H1 (cell line): ENCODE results near the gene MEGF9. TPM values are rescaled to one million over a fixed set of nuclear protein-coding genes. Genes with fewer than 3 reads are reported as not detected.

Experiments
- CTCF ChIA-PET: fragments of 300-600 bp; sonication (Branson Sonifier 250); formaldehyde crosslinking; loops from one replicate; lab custom pipeline; 2021; ENCODE audit not compliant: partially characterized antibody; lab: Charles Lee
- POLR2A ChIA-PET: fragments of 300-600 bp; sonication (Branson Sonifier 250); formaldehyde crosslinking; loops from one replicate; lab custom pipeline; 2021; ENCODE audit warnings: inconsistent platforms; ENCODE audit not compliant: partially characterized antibody; lab: Charles Lee
- DNase-seq, 2 experiments: peaks; one replicate each; pipeline versions ENCODE4 v3.0.0 to v3.0.0-alpha.2; 2010 to 2022; ENCODE audit warnings: low spot score in 2 of 2, low read depth in 1 of 2, mixed read lengths in 1 of 2
- FAIRE-seq: peaks from 2 replicates; lab custom pipeline; 2011; peaks lifted over from hg19 to GRCh38; lab: Jason Lieb, UNC
- H2AFZ ChIP-seq: 2 replicates; pipeline ENCODE4 v1.8.1; 2012; ENCODE audit warnings: low read length, inconsistent platforms
- H2AK5ac ChIP-seq: 2 replicates; pipeline ENCODE4 v1.6.1; 2013; ENCODE audit warnings: low read depth, low read length
- H2BK120ac ChIP-seq: replicated peaks from 2 replicates; pipeline ENCODE3; 2013; ENCODE audit warnings: low read depth, low read length, inconsistent platforms
- H2BK12ac ChIP-seq: 2 replicates; pipeline ENCODE4 v1.6.1; 2013; ENCODE audit warnings: low read depth, low read length
- H2BK15ac ChIP-seq: 2 replicates; pipeline ENCODE4 v1.6.1; 2013; ENCODE audit warnings: low read length
- H2BK20ac ChIP-seq: 2 replicates; pipeline ENCODE4 v1.6.1; 2013; ENCODE audit warnings: low read length
- H2BK5ac ChIP-seq: 2 replicates; pipeline ENCODE4 v1.6.1; 2013; ENCODE audit warnings: low read depth, low read length
- H3K14ac ChIP-seq: 2 replicates; pipeline ENCODE4 v1.6.1; 2013; ENCODE audit warnings: inconsistent platforms; ENCODE audit not compliant: insufficient read length
- H3K18ac ChIP-seq: 2 replicates; pipeline ENCODE4 v1.6.1; 2013; ENCODE audit warnings: low read length; ENCODE audit errors: extremely low read depth
- H3K23ac ChIP-seq: 2 replicates; pipeline ENCODE4 v1.6.1; 2013; ENCODE audit warnings: inconsistent platforms; ENCODE audit not compliant: insufficient read length
- H3K23me2 ChIP-seq: 2 replicates; pipeline ENCODE4 v1.6.1; 2013; ENCODE audit warnings: low read depth, low read length
- H3K27ac ChIP-seq: 2 replicates; pipeline ENCODE4 v1.6.1; 2011; ENCODE audit warnings: low read depth, low read length, inconsistent platforms
- H3K27me3 ChIP-seq, 4 experiments: replicated peaks in 1 of 4; 1 replicate in 1 of 4; 2 replicates in 3 of 4; pipeline versions ENCODE4 v1.6.1 to v1.8.1; 2011 to 2013; ENCODE audit warnings: low read length in 3 of 4, mild to moderate bottlenecking in 3 of 4, inconsistent platforms in 2 of 4, mixed read lengths in 2 of 4, moderate library complexity in 1 of 4; ENCODE audit not compliant: control insufficient read depth in 3 of 4, insufficient read depth in 3 of 4; ENCODE audit errors: extremely low read depth in 1 of 4
- H3K36me3 ChIP-seq, 4 experiments: 2 replicates each; pipeline versions ENCODE4 v1.6.1 to v1.8.1; 2011 to 2013; ENCODE audit warnings: mild to moderate bottlenecking in 4 of 4, low read length in 3 of 4, moderate library complexity in 2 of 4, control low read depth in 1 of 4, inconsistent platforms in 1 of 4; ENCODE audit not compliant: insufficient read depth in 4 of 4, control insufficient read depth in 2 of 4
- H3K4ac ChIP-seq: replicated peaks from 2 replicates; pipeline ENCODE3; 2013; ENCODE audit warnings: low read length, low read depth, mixed read lengths, inconsistent platforms; ENCODE audit not compliant: insufficient read length
- H3K4me1 ChIP-seq, 4 experiments: replicated peaks in 1 of 4; 1 replicate in 1 of 4; 2 replicates in 3 of 4; pipeline versions ENCODE4 v1.6.1 to v1.8.1; 2011 to 2013; ENCODE audit warnings: low read length in 3 of 4, inconsistent platforms in 2 of 4, mixed read lengths in 1 of 4; ENCODE audit not compliant: insufficient read depth in 4 of 4, control insufficient read depth in 3 of 4
- H3K4me2 ChIP-seq, 2 experiments: 2 replicates each; pipeline versions ENCODE4 v1.6.1 to v1.8.1; 2011 to 2013; ENCODE audit warnings: low read depth in 2 of 2, low read length in 2 of 2, control low read depth in 1 of 2, inconsistent platforms in 1 of 2, mild to moderate bottlenecking in 1 of 2; ENCODE audit not compliant: insufficient read depth in 1 of 2
- H3K4me3 ChIP-seq, 4 experiments: fragments of 200-600, 300-600 bp in 1 of 4; sonication (generic), shearing (Covaris generic), sonication (Bioruptor Twin) in 1 of 4; 2 replicates each; pipeline versions ENCODE4 v1.5.1 to v1.8.1; 2011 to 2016; ENCODE audit warnings: low read length in 4 of 4, low read depth in 3 of 4, control low read depth in 2 of 4, inconsistent platforms in 2 of 4, mild to moderate bottlenecking in 2 of 4, mixed read lengths in 1 of 4, moderate library complexity in 1 of 4; ENCODE audit not compliant: insufficient read depth in 2 of 4; ENCODE audit errors: extremely low read depth in 1 of 4
- H3K56ac ChIP-seq: replicated peaks from 2 replicates; pipeline ENCODE3; 2013; ENCODE audit warnings: low read depth, mild to moderate bottlenecking, mixed read lengths, low read length, inconsistent platforms; ENCODE audit not compliant: insufficient read length
- H3K79me1 ChIP-seq: 2 replicates; pipeline ENCODE4 v1.6.1; 2013; ENCODE audit warnings: low read depth, low read length, control low read depth
- H3K79me2 ChIP-seq, 2 experiments: 2 replicates each; pipeline versions ENCODE4 v1.6.1 to v1.8.1; 2012 to 2013; ENCODE audit warnings: low read length in 2 of 2, mild to moderate bottlenecking in 2 of 2, inconsistent platforms in 1 of 2; ENCODE audit not compliant: insufficient read depth in 2 of 2, control insufficient read depth in 1 of 2
- H3K9ac ChIP-seq, 4 experiments: replicated peaks in 1 of 4; 1 replicate in 1 of 4; 2 replicates in 3 of 4; pipeline versions ENCODE4 v1.6.1 to v1.8.1; 2011 to 2013; ENCODE audit warnings: low read depth in 3 of 4, low read length in 3 of 4, control low read depth in 2 of 4, mild to moderate bottlenecking in 2 of 4, moderate library complexity in 2 of 4, inconsistent platforms in 1 of 4; ENCODE audit errors: extremely low read depth in 1 of 4
- H3K9me3 ChIP-seq, 2 experiments: 2 replicates each; pipeline versions ENCODE4 v1.6.1 to v1.8.1; 2012 to 2013; ENCODE audit warnings: mild to moderate bottlenecking in 2 of 2, moderate library complexity in 2 of 2, control low read depth in 1 of 2, inconsistent platforms in 1 of 2, low read depth in 1 of 2, low read length in 1 of 2, mixed read lengths in 1 of 2; ENCODE audit not compliant: insufficient read depth in 2 of 2
- H4K20me1 ChIP-seq, 2 experiments: replicated peaks in 1 of 2; 2 replicates each; pipeline versions ENCODE3 to v1.8.1; 2011 to 2013; ENCODE audit warnings: inconsistent platforms in 2 of 2, low read length in 2 of 2, mild to moderate bottlenecking in 1 of 2; ENCODE audit not compliant: insufficient read depth in 2 of 2, control insufficient read depth in 1 of 2
- H4K5ac ChIP-seq: 2 replicates; pipeline ENCODE4 v1.6.1; 2013; ENCODE audit warnings: low read length, low read depth, mixed read lengths, inconsistent platforms; ENCODE audit not compliant: insufficient read length
- H4K8ac ChIP-seq: 2 replicates; pipeline ENCODE4 v1.8.0; 2013; ENCODE audit warnings: mild to moderate bottlenecking, moderate library complexity, low read length, inconsistent platforms; ENCODE audit not compliant: insufficient read depth; ENCODE audit errors: extremely low read depth
- H4K91ac ChIP-seq: replicated peaks from 2 replicates; pipeline ENCODE3; 2013; ENCODE audit warnings: low read length, mixed read lengths, inconsistent platforms; ENCODE audit not compliant: insufficient read length
- BACH1 ChIP-seq: IDR thresholded peaks from 2 replicates; pipeline ENCODE4 v1.6.1; 2012; ENCODE audit warnings: low read length, improper control_type of control experiment
- BCL11A ChIP-seq, 2 experiments: IDR thresholded peaks; one replicate each; pipeline ENCODE4 v1.6.1; 2011; ENCODE audit warnings: low read depth in 2 of 2, low read length in 2 of 2, mild to moderate bottlenecking in 2 of 2
- CBX8 ChIP-seq: fragments of 300-800, 300-1000 bp; sonication (generic); IDR thresholded peaks from 2 replicates; pipeline ENCODE4 v1.7.1; 2016; ENCODE audit warnings: low read depth, low read length, borderline replicate concordance
- CHD1 ChIP-seq: IDR thresholded peaks from 2 replicates; pipeline ENCODE4 v1.6.1; 2012; ENCODE audit warnings: low read depth, low read length, improper control_type of control experiment
- GABPA ChIP-seq: IDR thresholded peaks from 2 replicates; pipeline ENCODE4 v1.6.1; 2011; ENCODE audit warnings: mild to moderate bottlenecking, low read length, moderate library complexity, borderline replicate concordance; ENCODE audit not compliant: insufficient read depth
- GTF2F1 ChIP-seq: IDR thresholded peaks from 2 replicates; pipeline ENCODE4 v1.6.1; 2012; ENCODE audit warnings: low read depth, low read length, improper control_type of control experiment, borderline replicate concordance
- HDAC2 ChIP-seq, 2 experiments: fragments of 300-600 bp in 1 of 2; sonication (generic) in 1 of 2; IDR thresholded peaks; 2 replicates each; pipeline ENCODE4 v1.6.1; 2011 to 2012; ENCODE audit warnings: low read depth in 2 of 2, low read length in 2 of 2, mild to moderate bottlenecking in 2 of 2, moderate library complexity in 2 of 2, borderline replicate concordance in 1 of 2, inconsistent platforms in 1 of 2
- JUND ChIP-seq: IDR thresholded peaks from 2 replicates; pipeline ENCODE4 v1.6.1; 2011; ENCODE audit warnings: mild to moderate bottlenecking, improper control_type of control experiment, low read length
- MAFK ChIP-seq: IDR thresholded peaks from 2 replicates; pipeline ENCODE4 v1.6.1; 2012; ENCODE audit warnings: low read depth, mild to moderate bottlenecking, improper control_type of control experiment, low read length
- RBBP5 ChIP-seq: IDR thresholded peaks from 2 replicates; pipeline ENCODE4 v1.7.1; 2012; ENCODE audit warnings: low read depth, mild to moderate bottlenecking, inconsistent platforms, low read length, moderate library complexity, borderline replicate concordance
- SAP30 ChIP-seq: fragments of 300-600 bp; sonication (generic); IDR thresholded peaks from 2 replicates; pipeline ENCODE4 v1.7.1; 2012; ENCODE audit warnings: low read length, moderate library complexity, mild to moderate bottlenecking, inconsistent platforms; ENCODE audit not compliant: insufficient read depth, insufficient replicate concordance
- SIX5 ChIP-seq: IDR thresholded peaks from 2 replicates; pipeline ENCODE4 v1.6.1; 2011; ENCODE audit warnings: mild to moderate bottlenecking, low read depth, low read length
- SP1 ChIP-seq: IDR thresholded peaks from 2 replicates; pipeline ENCODE4 v1.6.1; 2011; ENCODE audit warnings: low read depth, low read length
- polyA plus RNA-seq, 7 experiments: library from polyadenylated mRNA; depleted of rRNA in 3 of 7; stranded (reverse) in 5 of 7; unstranded in 2 of 7; fragments of >200 nt in 5 of 7; fragments of 200-250 nt in 2 of 7; gene quantifications; 1 replicate in 5 of 7; 2 replicates in 1 of 7; 4 replicates in 1 of 7; pipeline versions ENCODE4 v1.2.1 to v1.2.3, GENCODE V29; 2011 to 2013; ENCODE audit warnings: missing spikeins in 2 of 7, mixed read lengths in 2 of 7
- total RNA-seq: library from RNA; stranded (reverse); fragmentation: NEBNext Ultra II Directional; extraction: Animal tissue kit (Norgen Biotek cat#: 25700); gene quantifications from 2 replicates; pipeline ENCODE4 v1.2.1, GENCODE V29; 2021
- TF ChIP-seq, protein P1 (sequence below): IDR thresholded peaks from 2 replicates; pipeline ENCODE4 v1.6.1; 2011; ENCODE audit warnings: low read depth, mild to moderate bottlenecking, low read length; ENCODE audit not compliant: insufficient read depth

The MEGF9 gene
- total and polyA plus RNA-seq, 2 of the 8 experiments (the other 6 are each of a cell fraction or from before 2014, with no cell fraction given) = 0.45 to 1.8 TPM

DNA sequence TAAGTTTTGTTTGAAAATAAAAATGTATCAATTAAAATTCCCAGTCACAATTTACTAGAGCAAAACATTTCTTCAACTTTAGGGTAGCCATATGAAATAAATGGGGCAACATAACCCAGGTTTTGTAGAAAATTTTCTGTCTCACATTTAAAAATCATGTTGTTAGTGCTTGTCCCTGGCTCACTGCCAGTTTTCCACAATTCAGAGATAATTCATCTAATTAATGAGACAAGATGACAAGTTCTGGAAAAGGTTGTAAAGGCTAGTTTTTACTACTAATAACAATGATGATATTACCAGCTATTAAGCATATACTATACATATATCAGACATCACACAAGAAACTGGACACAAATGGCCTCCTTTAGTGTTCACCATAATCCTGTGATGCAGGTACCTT lies 45.9 kb downstream of the MEGF9 start:
- H3K9ac ChIP-seq = no peak overlapping the region
- FAIRE-seq = no peak
- TF ChIP-seq BCL11A (IDR thresholded peaks at IDR 0.05; ENCODE audit: low read depth in 2 of 2, low read length in 2 of 2) (no peak), JUND (no peak), SP1 (no peak), HDAC2 (IDR thresholded peaks at IDR 0.05; ENCODE audit: borderline replicate concordance in 1 of 2, low read depth in 2 of 2, low read length in 2 of 2) (no peak), CHD1 (no peak), GTF2F1 (no peak), RBBP5 (no peak), BACH1 (no peak), MAFK (no peak), SIX5 (no peak), CBX8 (no peak), SAP30 (no peak), GABPA (no peak)
- TF ChIP-seq, protein P1, sequence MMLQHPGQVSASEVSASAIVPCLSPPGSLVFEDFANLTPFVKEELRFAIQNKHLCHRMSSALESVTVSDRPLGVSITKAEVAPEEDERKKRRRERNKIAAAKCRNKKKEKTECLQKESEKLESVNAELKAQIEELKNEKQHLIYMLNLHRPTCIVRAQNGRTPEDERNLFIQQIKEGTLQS = no peak

More for the DNA sequence above, 45.9 kb downstream of the MEGF9 start:
- Histone ChIP-seq H3K56ac (no peak overlapping the region), H2BK12ac (no peak overlapping the region), H3K27ac (no peak overlapping the region), H3K14ac (no peak overlapping the region), H3K36me3 (no peaks in the 10 kb centered on the region), H2BK5ac (no peak overlapping the region), H2AK5ac (no peak overlapping the region), H4K5ac (no peak overlapping the region), H3K4ac (no peak overlapping the region), H2BK15ac (no peak overlapping the region), H3K79me1 (no peaks in the 10 kb centered on the region), H3K18ac (no peak overlapping the region), H3K9me3 (no peaks in the 10 kb centered on the region), H3K27me3 (no peaks in the 10 kb centered on the region), H4K91ac (no peak overlapping the region), H3K4me3 (no peak overlapping the region), H3K4me2 (no peak overlapping the region), H3K23me2 (no peaks in the 10 kb centered on the region), H3K79me2 (no peaks in the 10 kb centered on the region), H4K20me1 (no peaks in the 10 kb centered on the region), H4K8ac (no peak overlapping the region), H2BK20ac (no peak overlapping the region), H2BK120ac (no peak overlapping the region), H3K23ac (no peak overlapping the region), H3K4me1 (no peaks in the 10 kb centered on the region), H2AFZ (no peak overlapping the region)
- no peak for DNase-seq
- ChIA-PET CTCF (no interaction called here), POLR2A (no interaction called here)
